K562 (cell line): Measurements from ENCODE around the gene ACTR3C. TPM values are rescaled to one million over a fixed set of nuclear protein-coding genes. Genes with fewer than 3 reads are reported as not detected.

Experiments
- BHLHE40 ChIP-seq: IDR thresholded peaks from 2 replicates; pipeline ENCODE4 v1.6.1; 2011; ENCODE audit warnings: low read length, improper control_type of control experiment
- HCFC1 ChIP-seq: IDR thresholded peaks from 2 replicates; pipeline ENCODE4 v1.6.1; 2012; ENCODE audit warnings: low read depth, low read length, improper control_type of control experiment
- JUNB ChIP-seq: fragments of 450-650 bp; formaldehyde crosslinking; conservative IDR thresholded peaks from 2 replicates; pipeline ENCODE4 v1.4.0; 2020; ENCODE audit warnings: mild to moderate bottlenecking
- POLR3G ChIP-seq: IDR thresholded peaks from 2 replicates; pipeline ENCODE4 v1.6.1; 2011; ENCODE audit not compliant: insufficient read length, insufficient replicate concordance; ENCODE audit errors: extremely low read depth
- TBP ChIP-seq: optimal IDR thresholded peaks from 2 replicates; pipeline ENCODE3; 2011; ENCODE audit warnings: low read depth, low read length, improper control_type of control experiment
- polyA plus RNA-seq, 8 experiments: library from polyadenylated mRNA; depleted of rRNA in 4 of 8; stranded (reverse) in 5 of 8; unstranded in 3 of 8; fragments of >200 nt; fragmentation: Nextera tagmentation in 2 of 8; fragmentation: Illumina TruSeq in 1 of 8; extraction: Ambion mirVana in 2 of 8; extraction: Trizol in 1 of 8; gene quantifications; 2 replicates each; pipeline versions ENCODE4 v1.2.1 to v1.2.3, GENCODE V29; 2011 to 2014; ENCODE audit warnings: inconsistent platforms in 1 of 8, missing spikeins in 1 of 8
- total RNA-seq, 7 experiments: library from RNA; depleted of rRNA in 6 of 7; stranded (reverse); fragments of >200 nt in 6 of 7; fragmentation: Illumina TruSeq in 2 of 7; extraction: Trizol in 2 of 7; gene quantifications; 2 replicates each; pipeline versions ENCODE4 v1.2.1 to v1.2.3, GENCODE V29; 2011 to 2021; ENCODE audit warnings: low replicate concordance in 1 of 7
- TF ChIP-seq, protein P1 (sequence below): fragments of 250-450 bp; sonication (Bioruptor Pico); IDR thresholded peaks from 2 replicates; pipeline ENCODE4 v1.5.0; 2021; ENCODE audit warnings: mild to moderate bottlenecking, borderline replicate concordance
- TF ChIP-seq, protein P2 (sequence below): fragments of 450-650 bp; IDR thresholded peaks from 2 replicates; pipeline ENCODE4 v1.6.1; 2016; ENCODE audit warnings: mild to moderate bottlenecking, moderate library complexity
- TF ChIP-seq, protein P3 (sequence below): fragments of 450-650 bp; conservative IDR thresholded peaks from 2 replicates; pipeline ENCODE4 v1.6.1; 2016; ENCODE audit warnings: missing genetic modification characterization, low read depth, mild to moderate bottlenecking, control low read depth, missing compliant biosample characterization

ACTR3C gene
- total and polyA plus RNA-seq, 9 of the 15 experiments (the other 6 are each of a cell fraction or from before 2014, with no cell fraction given) = 9.0 to 35.4 (median 13.3) TPM

DNA sequence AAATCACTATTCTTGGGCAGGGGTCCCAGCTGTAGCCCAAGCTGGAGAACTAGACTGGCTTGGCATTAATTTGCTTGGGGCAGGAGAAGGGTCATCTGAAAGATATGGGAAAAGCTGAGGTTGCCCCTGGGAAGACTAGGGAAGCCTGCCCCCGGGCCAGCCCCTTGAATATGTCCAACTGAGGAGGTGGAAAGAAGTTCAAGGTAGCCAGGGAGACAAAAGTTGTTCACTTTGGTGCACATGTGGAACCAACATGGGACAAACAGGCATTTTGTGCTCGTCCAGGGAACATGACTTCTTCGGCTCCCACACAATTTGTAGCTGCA, 1.6 kb downstream of the ACTR3C start (continued):
- TF ChIP-seq, protein P1, sequence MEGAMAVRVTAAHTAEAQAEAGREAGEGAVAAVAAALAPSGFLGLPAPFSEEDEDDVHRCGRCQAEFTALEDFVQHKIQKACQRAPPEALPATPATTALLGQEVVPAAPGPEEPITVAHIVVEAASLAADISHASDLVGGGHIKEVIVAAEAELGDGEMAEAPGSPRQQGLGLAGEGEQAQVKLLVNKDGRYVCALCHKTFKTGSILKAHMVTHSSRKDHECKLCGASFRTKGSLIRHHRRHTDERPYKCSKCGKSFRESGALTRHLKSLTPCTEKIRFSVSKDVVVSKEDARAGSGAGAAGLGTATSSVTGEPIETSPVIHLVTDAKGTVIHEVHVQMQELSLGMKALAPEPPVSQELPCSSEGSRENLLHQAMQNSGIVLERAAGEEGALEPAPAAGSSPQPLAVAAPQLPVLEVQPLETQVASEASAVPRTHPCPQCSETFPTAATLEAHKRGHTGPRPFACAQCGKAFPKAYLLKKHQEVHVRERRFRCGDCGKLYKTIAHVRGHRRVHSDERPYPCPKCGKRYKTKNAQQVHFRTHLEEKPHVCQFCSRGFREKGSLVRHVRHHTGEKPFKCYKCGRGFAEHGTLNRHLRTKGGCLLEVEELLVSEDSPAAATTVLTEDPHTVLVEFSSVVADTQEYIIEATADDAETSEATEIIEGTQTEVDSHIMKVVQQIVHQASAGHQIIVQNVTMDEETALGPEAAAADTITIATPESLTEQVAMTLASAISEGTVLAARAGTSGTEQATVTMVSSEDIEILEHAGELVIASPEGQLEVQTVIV (CRISPR knock-in tag) = 0 out of 2 replicates have a peak, but pooled peaks have one; percentile 41
- TF ChIP-seq, protein P2, sequence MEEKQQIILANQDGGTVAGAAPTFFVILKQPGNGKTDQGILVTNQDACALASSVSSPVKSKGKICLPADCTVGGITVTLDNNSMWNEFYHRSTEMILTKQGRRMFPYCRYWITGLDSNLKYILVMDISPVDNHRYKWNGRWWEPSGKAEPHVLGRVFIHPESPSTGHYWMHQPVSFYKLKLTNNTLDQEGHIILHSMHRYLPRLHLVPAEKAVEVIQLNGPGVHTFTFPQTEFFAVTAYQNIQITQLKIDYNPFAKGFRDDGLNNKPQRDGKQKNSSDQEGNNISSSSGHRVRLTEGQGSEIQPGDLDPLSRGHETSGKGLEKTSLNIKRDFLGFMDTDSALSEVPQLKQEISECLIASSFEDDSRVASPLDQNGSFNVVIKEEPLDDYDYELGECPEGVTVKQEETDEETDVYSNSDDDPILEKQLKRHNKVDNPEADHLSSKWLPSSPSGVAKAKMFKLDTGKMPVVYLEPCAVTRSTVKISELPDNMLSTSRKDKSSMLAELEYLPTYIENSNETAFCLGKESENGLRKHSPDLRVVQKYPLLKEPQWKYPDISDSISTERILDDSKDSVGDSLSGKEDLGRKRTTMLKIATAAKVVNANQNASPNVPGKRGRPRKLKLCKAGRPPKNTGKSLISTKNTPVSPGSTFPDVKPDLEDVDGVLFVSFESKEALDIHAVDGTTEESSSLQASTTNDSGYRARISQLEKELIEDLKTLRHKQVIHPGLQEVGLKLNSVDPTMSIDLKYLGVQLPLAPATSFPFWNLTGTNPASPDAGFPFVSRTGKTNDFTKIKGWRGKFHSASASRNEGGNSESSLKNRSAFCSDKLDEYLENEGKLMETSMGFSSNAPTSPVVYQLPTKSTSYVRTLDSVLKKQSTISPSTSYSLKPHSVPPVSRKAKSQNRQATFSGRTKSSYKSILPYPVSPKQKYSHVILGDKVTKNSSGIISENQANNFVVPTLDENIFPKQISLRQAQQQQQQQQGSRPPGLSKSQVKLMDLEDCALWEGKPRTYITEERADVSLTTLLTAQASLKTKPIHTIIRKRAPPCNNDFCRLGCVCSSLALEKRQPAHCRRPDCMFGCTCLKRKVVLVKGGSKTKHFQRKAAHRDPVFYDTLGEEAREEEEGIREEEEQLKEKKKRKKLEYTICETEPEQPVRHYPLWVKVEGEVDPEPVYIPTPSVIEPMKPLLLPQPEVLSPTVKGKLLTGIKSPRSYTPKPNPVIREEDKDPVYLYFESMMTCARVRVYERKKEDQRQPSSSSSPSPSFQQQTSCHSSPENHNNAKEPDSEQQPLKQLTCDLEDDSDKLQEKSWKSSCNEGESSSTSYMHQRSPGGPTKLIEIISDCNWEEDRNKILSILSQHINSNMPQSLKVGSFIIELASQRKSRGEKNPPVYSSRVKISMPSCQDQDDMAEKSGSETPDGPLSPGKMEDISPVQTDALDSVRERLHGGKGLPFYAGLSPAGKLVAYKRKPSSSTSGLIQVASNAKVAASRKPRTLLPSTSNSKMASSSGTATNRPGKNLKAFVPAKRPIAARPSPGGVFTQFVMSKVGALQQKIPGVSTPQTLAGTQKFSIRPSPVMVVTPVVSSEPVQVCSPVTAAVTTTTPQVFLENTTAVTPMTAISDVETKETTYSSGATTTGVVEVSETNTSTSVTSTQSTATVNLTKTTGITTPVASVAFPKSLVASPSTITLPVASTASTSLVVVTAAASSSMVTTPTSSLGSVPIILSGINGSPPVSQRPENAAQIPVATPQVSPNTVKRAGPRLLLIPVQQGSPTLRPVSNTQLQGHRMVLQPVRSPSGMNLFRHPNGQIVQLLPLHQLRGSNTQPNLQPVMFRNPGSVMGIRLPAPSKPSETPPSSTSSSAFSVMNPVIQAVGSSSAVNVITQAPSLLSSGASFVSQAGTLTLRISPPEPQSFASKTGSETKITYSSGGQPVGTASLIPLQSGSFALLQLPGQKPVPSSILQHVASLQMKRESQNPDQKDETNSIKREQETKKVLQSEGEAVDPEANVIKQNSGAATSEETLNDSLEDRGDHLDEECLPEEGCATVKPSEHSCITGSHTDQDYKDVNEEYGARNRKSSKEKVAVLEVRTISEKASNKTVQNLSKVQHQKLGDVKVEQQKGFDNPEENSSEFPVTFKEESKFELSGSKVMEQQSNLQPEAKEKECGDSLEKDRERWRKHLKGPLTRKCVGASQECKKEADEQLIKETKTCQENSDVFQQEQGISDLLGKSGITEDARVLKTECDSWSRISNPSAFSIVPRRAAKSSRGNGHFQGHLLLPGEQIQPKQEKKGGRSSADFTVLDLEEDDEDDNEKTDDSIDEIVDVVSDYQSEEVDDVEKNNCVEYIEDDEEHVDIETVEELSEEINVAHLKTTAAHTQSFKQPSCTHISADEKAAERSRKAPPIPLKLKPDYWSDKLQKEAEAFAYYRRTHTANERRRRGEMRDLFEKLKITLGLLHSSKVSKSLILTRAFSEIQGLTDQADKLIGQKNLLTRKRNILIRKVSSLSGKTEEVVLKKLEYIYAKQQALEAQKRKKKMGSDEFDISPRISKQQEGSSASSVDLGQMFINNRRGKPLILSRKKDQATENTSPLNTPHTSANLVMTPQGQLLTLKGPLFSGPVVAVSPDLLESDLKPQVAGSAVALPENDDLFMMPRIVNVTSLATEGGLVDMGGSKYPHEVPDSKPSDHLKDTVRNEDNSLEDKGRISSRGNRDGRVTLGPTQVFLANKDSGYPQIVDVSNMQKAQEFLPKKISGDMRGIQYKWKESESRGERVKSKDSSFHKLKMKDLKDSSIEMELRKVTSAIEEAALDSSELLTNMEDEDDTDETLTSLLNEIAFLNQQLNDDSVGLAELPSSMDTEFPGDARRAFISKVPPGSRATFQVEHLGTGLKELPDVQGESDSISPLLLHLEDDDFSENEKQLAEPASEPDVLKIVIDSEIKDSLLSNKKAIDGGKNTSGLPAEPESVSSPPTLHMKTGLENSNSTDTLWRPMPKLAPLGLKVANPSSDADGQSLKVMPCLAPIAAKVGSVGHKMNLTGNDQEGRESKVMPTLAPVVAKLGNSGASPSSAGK = no peak
- TF ChIP-seq BHLHE40 = no peak
- no peak for TF ChIP-seq HCFC1
- no peak for TF ChIP-seq POLR3G
- TF ChIP-seq, protein P3, sequence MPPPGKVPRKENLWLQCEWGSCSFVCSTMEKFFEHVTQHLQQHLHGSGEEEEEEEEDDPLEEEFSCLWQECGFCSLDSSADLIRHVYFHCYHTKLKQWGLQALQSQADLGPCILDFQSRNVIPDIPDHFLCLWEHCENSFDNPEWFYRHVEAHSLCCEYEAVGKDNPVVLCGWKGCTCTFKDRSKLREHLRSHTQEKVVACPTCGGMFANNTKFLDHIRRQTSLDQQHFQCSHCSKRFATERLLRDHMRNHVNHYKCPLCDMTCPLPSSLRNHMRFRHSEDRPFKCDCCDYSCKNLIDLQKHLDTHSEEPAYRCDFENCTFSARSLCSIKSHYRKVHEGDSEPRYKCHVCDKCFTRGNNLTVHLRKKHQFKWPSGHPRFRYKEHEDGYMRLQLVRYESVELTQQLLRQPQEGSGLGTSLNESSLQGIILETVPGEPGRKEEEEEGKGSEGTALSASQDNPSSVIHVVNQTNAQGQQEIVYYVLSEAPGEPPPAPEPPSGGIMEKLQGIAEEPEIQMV (tag) = no peak
- TF ChIP-seq JUNB (CRISPR knock-in tag) = no peak
- no peak for TF ChIP-seq TBP
